A549 (cell line): ENCODE measurements around the gene NUCKS1. TPM values are rescaled to one million over a fixed set of nuclear protein-coding genes. Genes with fewer than 3 reads are reported as not detected.

Source experiments
- ATAC-seq, 2 experiments: fragments of 200-7000 bp in 1 of 2; fragments of >200 bp in 1 of 2; cut with Nextera tagmentation in 1 of 2; cut with Tn5 transposase in 1 of 2; 3 replicates each; pipeline versions ENCODE4 v1.8.0 to v1.9.1; 2018 to 2020; ENCODE audit warnings: mild to moderate bottlenecking in 1 of 2, moderate library complexity in 1 of 2
- CTCF ChIA-PET: fragments of 300-600 bp; sonication (Branson Sonifier 250); formaldehyde crosslinking; extraction: SDS; loops from one replicate; lab custom pipeline; 2021; ENCODE audit warnings: antibody characterized with exemption, inconsistent platforms; lab: Yijun Ruan, JAX
- POLR2A ChIA-PET: fragments of 350-600 bp; formaldehyde crosslinking; extraction: SDS; loops from one replicate; lab custom pipeline; 2021; ENCODE audit warnings: antibody characterized with exemption, inconsistent platforms; lab: Yijun Ruan, JAX
- DNase-seq, 2 experiments: peaks; one replicate each; pipeline versions ENCODE4 v3.0.0 to v3.0.0-alpha.2; 2011 to 2016; ENCODE audit warnings: low read depth in 1 of 2, low spot score in 1 of 2
- FAIRE-seq: peaks from 2 replicates; lab custom pipeline; 2011; peaks lifted over from hg19 to GRCh38; lab: Jason Lieb, UNC
- H3K27ac ChIP-seq, 2 experiments: fragments of >200 bp; sonication (Bioruptor Twin); formaldehyde crosslinking; 3 replicates each; pipeline ENCODE4 v1.5.1; 2016 to 2017
- H3K4me1 ChIP-seq: fragments of >200 bp; sonication (Bioruptor Twin); formaldehyde crosslinking; 3 replicates; pipeline ENCODE4 v1.6.1; 2016
- H3K4me2 ChIP-seq: fragments of >200 bp; sonication (Bioruptor Twin); formaldehyde crosslinking; 3 replicates; pipeline ENCODE4 v1.6.1; 2016
- H3K4me3 ChIP-seq: fragments of >200 bp; sonication (Bioruptor Twin); formaldehyde crosslinking; 3 replicates; pipeline ENCODE4 v1.5.1; 2016
- H3K9me3 ChIP-seq: fragments of >200 bp; sonication (Bioruptor Twin); formaldehyde crosslinking; 3 replicates; pipeline ENCODE4 v1.6.1; 2016
- BHLHE40 ChIP-seq: IDR thresholded peaks from 2 replicates; pipeline ENCODE4 v1.6.1; 2012; ENCODE audit warnings: low read depth, low read length, inconsistent platforms
- CEBPB ChIP-seq, 2 experiments: fragments of >200 bp in 1 of 2; sonication (Bioruptor Twin) in 1 of 2; formaldehyde crosslinking in 1 of 2; IDR thresholded peaks; 2 replicates each; pipeline ENCODE4 v1.6.1; 2012 to 2016
- CHD2 ChIP-seq: fragments of 150-350 bp; IDR thresholded peaks from 2 replicates; pipeline ENCODE4 v1.6.1; 2014; ENCODE audit warnings: low read length; ENCODE audit not compliant: partially characterized antibody
- EHF ChIP-seq: fragments of 250-450 bp; sonication (Bioruptor Pico); IDR thresholded peaks from 2 replicates; pipeline ENCODE4 v1.5.0; 2020; ENCODE audit warnings: mild to moderate bottlenecking
- EP300 ChIP-seq, 2 experiments: fragments of >200 bp; sonication (Bioruptor Twin); formaldehyde crosslinking; IDR thresholded peaks; 2 replicates in 1 of 2; 3 replicates in 1 of 2; pipeline ENCODE4 v1.6.1; 2016 to 2017
- FOSL2 ChIP-seq, 2 experiments: fragments of 450-650 bp in 1 of 2; fragments of >200 bp in 1 of 2; sonication (Bioruptor Twin) in 1 of 2; formaldehyde crosslinking; IDR thresholded peaks; 2 replicates each; pipeline versions ENCODE4 v1.5.0 to v1.6.1; 2016 to 2020; ENCODE audit warnings: mild to moderate bottlenecking in 1 of 2, moderate library complexity in 1 of 2
- JUN ChIP-seq, 2 experiments: fragments of >200 bp; sonication (Bioruptor Twin); formaldehyde crosslinking; IDR thresholded peaks; 2 replicates in 1 of 2; 3 replicates in 1 of 2; pipeline ENCODE4 v1.6.1; 2016 to 2017
- KDM5A ChIP-seq: fragments of 200-600 bp; sonication (generic); IDR thresholded peaks from 2 replicates; pipeline ENCODE4 v1.6.1; 2016; ENCODE audit warnings: antibody characterized with exemption, mild to moderate bottlenecking
- MAZ ChIP-seq: fragments of 150-350 bp; IDR thresholded peaks from 2 replicates; pipeline ENCODE4 v1.6.1; 2014; ENCODE audit warnings: antibody characterized with exemption, low read depth, low read length, borderline replicate concordance
- MYC ChIP-seq: IDR thresholded peaks from 2 replicates; pipeline ENCODE4 v1.6.1; 2012; ENCODE audit warnings: mild to moderate bottlenecking, inconsistent platforms, low read length, improper control_type of control experiment, borderline replicate concordance
- NFE2L2 ChIP-seq: fragments of 150-350 bp; conservative IDR thresholded peaks from 2 replicates; pipeline ENCODE4 v1.6.1; 2014; ENCODE audit warnings: low read length
- NPAS2 ChIP-seq: fragments of 250-450 bp; sonication (Bioruptor Pico); IDR thresholded peaks from 2 replicates; pipeline ENCODE4 v1.8.0; 2022; ENCODE audit warnings: mild to moderate bottlenecking, moderate library complexity, borderline replicate concordance
- POLR2A ChIP-seq: IDR thresholded peaks from 2 replicates; pipeline ENCODE4 v1.6.1; 2012; ENCODE audit warnings: mild to moderate bottlenecking, low read length
- POLR2AphosphoS2 ChIP-seq: conservative IDR thresholded peaks from 2 replicates; pipeline ENCODE4 v1.6.1; 2012; ENCODE audit warnings: low read length, improper control_type of control experiment, inconsistent platforms
- RNF2 ChIP-seq: fragments of 200-600 bp; sonication (generic); IDR thresholded peaks from 2 replicates; pipeline ENCODE4 v1.6.1; 2016; ENCODE audit warnings: low read depth, mild to moderate bottlenecking, antibody characterized with exemption, moderate library complexity, borderline replicate concordance
- SMC3 ChIP-seq: fragments of >200 bp; sonication (Bioruptor Twin); formaldehyde crosslinking; IDR thresholded peaks from 3 replicates; pipeline ENCODE4 v1.6.1; 2018; ENCODE audit warnings: inconsistent platforms
- TFCP2L1 ChIP-seq: fragments of 250-450 bp; sonication (Bioruptor Pico); IDR thresholded peaks from 2 replicates; pipeline ENCODE4 v1.5.0; 2021; ENCODE audit warnings: mild to moderate bottlenecking
- TP53 ChIP-seq: fragments of 250-450 bp; sonication (Bioruptor Pico); IDR thresholded peaks from 2 replicates; pipeline ENCODE4 v1.5.0; 2021; ENCODE audit warnings: mild to moderate bottlenecking, moderate library complexity
- ZFP36 ChIP-seq: fragments of 450-650 bp; IDR thresholded peaks from 2 replicates; pipeline ENCODE4 v1.6.1; 2014; ENCODE audit warnings: borderline replicate concordance; ENCODE audit not compliant: partially characterized antibody
- ZNF302 ChIP-seq: fragments of 250-450 bp; sonication (Bioruptor Pico); IDR thresholded peaks from 2 replicates; pipeline ENCODE4 v1.9.0; 2021; ENCODE audit warnings: inconsistent platforms, mild to moderate bottlenecking, moderate library complexity
- ZSCAN20 ChIP-seq: fragments of 250-450 bp; sonication (Bioruptor Pico); IDR thresholded peaks from 2 replicates; pipeline ENCODE4 v1.8.0; 2022; ENCODE audit warnings: mild to moderate bottlenecking, moderate library complexity
- WGBS: methylation state at CpG from one replicate; pipeline ENCODE4 v1.1.6; 2017; ENCODE audit errors: missing lambda C conversion rate; 5-methylcytosine and 5-hydroxymethylcytosine counted together
- polyA plus RNA-seq, 4 experiments: library from polyadenylated mRNA; depleted of rRNA in 3 of 4; stranded (reverse); fragments of >200 nt; fragmentation: RNase III in 1 of 4; extraction: RNeasy Plus Mini Kit Qiagen cat#74134 plus additional on column Dnase treatment in 1 of 4; gene quantifications; 2 replicates in 3 of 4; 3 replicates in 1 of 4; pipeline ENCODE4 v1.2.3, GENCODE V29; 2011 to 2017
- TF ChIP-seq, protein P1 (sequence below): fragments of 250-450 bp; sonication (Bioruptor Pico); IDR thresholded peaks from 2 replicates; pipeline ENCODE4 v1.5.0; 2020; ENCODE audit warnings: low read depth, mild to moderate bottlenecking, moderate library complexity
- TF ChIP-seq, protein P2 (sequence below): fragments of >200 bp; sonication (Bioruptor Twin); formaldehyde crosslinking; IDR thresholded peaks from 2 replicates; pipeline ENCODE4 v1.6.1; 2016
- TF ChIP-seq, protein P3 (sequence below): fragments of 200-600 bp; sonication (generic); IDR thresholded peaks from 2 replicates; pipeline ENCODE4 v1.6.1; 2016; ENCODE audit warnings: antibody characterized with exemption, mild to moderate bottlenecking, moderate library complexity
- TF ChIP-seq, protein P4 (sequence below): fragments of >200 bp; sonication (Bioruptor Twin); formaldehyde crosslinking; IDR thresholded peaks from 3 replicates; pipeline ENCODE4 v1.5.1; 2016

Gene NUCKS1
- polyA plus RNA-seq, 2 of the 4 experiments (the other 2 are of a cell fraction): 141 to 190 TPM

DNA sequence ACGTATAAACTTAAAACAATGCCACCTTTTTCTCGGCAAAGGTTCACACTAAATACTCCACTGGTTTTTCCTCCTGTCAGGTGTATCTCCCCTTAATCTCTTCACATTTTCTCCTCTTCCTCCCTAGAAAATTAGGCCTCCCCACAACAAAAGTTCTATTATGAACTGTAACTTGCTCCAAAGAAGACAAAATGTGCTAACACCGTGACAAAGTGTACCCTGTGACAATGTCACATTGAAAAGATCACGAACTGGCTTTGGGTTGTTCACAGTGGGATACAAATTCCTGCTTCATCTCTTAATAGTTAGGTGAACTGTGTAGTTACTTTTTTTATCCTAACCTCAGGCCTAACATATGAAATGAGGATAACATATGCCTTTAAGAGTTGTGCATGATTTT lies 6.0 kb downstream of the NUCKS1 start (continued):
- TF ChIP-seq NFE2L2 (no peak), SMC3 (no peak), TFCP2L1 (CRISPR knock-in tag) (no peak), KDM5A (no peak), JUN (IDR thresholded peaks at IDR 0.05) (no peak), POLR2AphosphoS2 (no peak), BHLHE40 (no peak), ZFP36 (no peak)

DNA sequence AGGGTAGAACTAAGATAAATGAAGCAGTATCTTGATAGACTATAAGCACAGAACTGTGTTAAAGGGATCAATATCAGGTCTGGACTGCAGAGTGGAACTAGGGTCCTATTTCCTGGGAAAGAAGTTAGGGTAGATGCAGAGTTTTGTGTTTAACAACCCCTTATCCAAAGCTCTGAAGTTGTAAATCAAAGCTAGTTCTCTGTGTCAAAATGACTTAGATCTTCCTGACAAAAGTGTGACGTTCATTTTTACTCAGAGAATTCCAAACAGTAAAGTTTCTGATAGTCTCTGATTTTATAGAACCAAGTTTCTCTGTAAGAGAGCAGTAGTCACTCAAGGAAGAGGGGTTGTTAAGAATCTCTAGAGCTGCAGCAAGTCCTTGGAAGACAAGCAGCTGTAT lies 8.3 kb downstream of the NUCKS1 start:
- ATAC-seq: no peak
- no peak for DNase-seq
- Histone ChIP-seq H3K4me1 (peaks cover 54% of the 10 kb centered on the region), H3K27ac (no peak overlapping the region), H3K9me3 (no peaks in the 10 kb centered on the region), H3K4me2 (no peak overlapping the region), H3K4me3 (no peak overlapping the region)
- no peak for FAIRE-seq
- ChIA-PET CTCF (interaction anchor here (0.6 to 1.3 kb wide), 4 partner anchors 30 to 166 kb away, joined by 3 to 4 read pairs (median 4); no protein-coding TSS in a partner anchor), POLR2A (no interaction called here)
- TF ChIP-seq, protein P1, sequence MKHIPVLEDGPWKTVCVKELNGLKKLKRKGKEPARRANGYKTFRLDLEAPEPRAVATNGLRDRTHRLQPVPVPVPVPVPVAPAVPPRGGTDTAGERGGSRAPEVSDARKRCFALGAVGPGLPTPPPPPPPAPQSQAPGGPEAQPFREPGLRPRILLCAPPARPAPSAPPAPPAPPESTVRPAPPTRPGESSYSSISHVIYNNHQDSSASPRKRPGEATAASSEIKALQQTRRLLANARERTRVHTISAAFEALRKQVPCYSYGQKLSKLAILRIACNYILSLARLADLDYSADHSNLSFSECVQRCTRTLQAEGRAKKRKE (CRISPR knock-in tag): no peak
- TF ChIP-seq ZSCAN20 (CRISPR knock-in tag): no peak
- no peak for TF ChIP-seq NPAS2
- TF ChIP-seq EP300 (IDR thresholded peaks at IDR 0.05): no peak
- TF ChIP-seq, protein P2, sequence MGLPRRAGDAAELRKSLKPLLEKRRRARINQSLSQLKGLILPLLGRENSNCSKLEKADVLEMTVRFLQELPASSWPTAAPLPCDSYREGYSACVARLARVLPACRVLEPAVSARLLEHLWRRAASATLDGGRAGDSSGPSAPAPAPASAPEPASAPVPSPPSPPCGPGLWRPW: no peak
- no peak for TF ChIP-seq EHF
- no peak for TF ChIP-seq CEBPB (IDR thresholded peaks at IDR 0.05)
- no peak for TF ChIP-seq JUN (IDR thresholded peaks at IDR 0.05)
- TF ChIP-seq POLR2A: no peak
- TF ChIP-seq ZNF302 (CRISPR knock-in tag): no peak
- no peak for TF ChIP-seq CHD2
- TF ChIP-seq RNF2: no peak
- TF ChIP-seq TP53 (CRISPR knock-in tag): no peak
- TF ChIP-seq MYC: no peak
- TF ChIP-seq, protein P3, sequence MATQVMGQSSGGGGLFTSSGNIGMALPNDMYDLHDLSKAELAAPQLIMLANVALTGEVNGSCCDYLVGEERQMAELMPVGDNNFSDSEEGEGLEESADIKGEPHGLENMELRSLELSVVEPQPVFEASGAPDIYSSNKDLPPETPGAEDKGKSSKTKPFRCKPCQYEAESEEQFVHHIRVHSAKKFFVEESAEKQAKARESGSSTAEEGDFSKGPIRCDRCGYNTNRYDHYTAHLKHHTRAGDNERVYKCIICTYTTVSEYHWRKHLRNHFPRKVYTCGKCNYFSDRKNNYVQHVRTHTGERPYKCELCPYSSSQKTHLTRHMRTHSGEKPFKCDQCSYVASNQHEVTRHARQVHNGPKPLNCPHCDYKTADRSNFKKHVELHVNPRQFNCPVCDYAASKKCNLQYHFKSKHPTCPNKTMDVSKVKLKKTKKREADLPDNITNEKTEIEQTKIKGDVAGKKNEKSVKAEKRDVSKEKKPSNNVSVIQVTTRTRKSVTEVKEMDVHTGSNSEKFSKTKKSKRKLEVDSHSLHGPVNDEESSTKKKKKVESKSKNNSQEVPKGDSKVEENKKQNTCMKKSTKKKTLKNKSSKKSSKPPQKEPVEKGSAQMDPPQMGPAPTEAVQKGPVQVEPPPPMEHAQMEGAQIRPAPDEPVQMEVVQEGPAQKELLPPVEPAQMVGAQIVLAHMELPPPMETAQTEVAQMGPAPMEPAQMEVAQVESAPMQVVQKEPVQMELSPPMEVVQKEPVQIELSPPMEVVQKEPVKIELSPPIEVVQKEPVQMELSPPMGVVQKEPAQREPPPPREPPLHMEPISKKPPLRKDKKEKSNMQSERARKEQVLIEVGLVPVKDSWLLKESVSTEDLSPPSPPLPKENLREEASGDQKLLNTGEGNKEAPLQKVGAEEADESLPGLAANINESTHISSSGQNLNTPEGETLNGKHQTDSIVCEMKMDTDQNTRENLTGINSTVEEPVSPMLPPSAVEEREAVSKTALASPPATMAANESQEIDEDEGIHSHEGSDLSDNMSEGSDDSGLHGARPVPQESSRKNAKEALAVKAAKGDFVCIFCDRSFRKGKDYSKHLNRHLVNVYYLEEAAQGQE: no peak
- no peak for TF ChIP-seq FOSL2 (IDR thresholded peaks at IDR 0.05)
- no peak for TF ChIP-seq FOSL2 (CRISPR knock-in tag; IDR thresholded peaks at IDR 0.05)
- TF ChIP-seq, protein P4, sequence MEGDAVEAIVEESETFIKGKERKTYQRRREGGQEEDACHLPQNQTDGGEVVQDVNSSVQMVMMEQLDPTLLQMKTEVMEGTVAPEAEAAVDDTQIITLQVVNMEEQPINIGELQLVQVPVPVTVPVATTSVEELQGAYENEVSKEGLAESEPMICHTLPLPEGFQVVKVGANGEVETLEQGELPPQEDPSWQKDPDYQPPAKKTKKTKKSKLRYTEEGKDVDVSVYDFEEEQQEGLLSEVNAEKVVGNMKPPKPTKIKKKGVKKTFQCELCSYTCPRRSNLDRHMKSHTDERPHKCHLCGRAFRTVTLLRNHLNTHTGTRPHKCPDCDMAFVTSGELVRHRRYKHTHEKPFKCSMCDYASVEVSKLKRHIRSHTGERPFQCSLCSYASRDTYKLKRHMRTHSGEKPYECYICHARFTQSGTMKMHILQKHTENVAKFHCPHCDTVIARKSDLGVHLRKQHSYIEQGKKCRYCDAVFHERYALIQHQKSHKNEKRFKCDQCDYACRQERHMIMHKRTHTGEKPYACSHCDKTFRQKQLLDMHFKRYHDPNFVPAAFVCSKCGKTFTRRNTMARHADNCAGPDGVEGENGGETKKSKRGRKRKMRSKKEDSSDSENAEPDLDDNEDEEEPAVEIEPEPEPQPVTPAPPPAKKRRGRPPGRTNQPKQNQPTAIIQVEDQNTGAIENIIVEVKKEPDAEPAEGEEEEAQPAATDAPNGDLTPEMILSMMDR: no peak
- no peak for TF ChIP-seq MAZ
- WGBS: 73% methylated on average over 1 of the region's 1 CpG
